ENCODE measurements around the gene CBR3.

- TF ChIP-seq CTCF (IDR thresholded peaks at IDR 0.05) (no peak), POLR2A (IDR thresholded peaks at IDR 0.05) (no peak), EP300 (IDR thresholded peaks at IDR 0.05) (no peak)
These were observed 32.7 kb downstream of the CBR3 start for GRCh38 chr21:36167541-36167940.
